HUES48 (cell line): ENCODE measurements around the gene ANKRD40CL.

ENCODE experiments used
- H3K27ac ChIP-seq: one replicate; pipeline ENCODE4 v1.7.0; 2013; ENCODE audit warnings: low read depth, low read length, inconsistent platforms
- H3K27me3 ChIP-seq: 2 replicates; pipeline ENCODE4 v1.6.1; 2013; ENCODE audit warnings: mild to moderate bottlenecking, low read length; ENCODE audit not compliant: control insufficient read depth, insufficient read depth
- H3K36me3 ChIP-seq: 2 replicates; pipeline ENCODE4 v1.6.1; 2013; ENCODE audit warnings: low read length; ENCODE audit not compliant: control insufficient read depth, insufficient read depth
- H3K4me1 ChIP-seq: 2 replicates; pipeline ENCODE4 v1.6.1; 2013; ENCODE audit warnings: mild to moderate bottlenecking, low read length; ENCODE audit not compliant: control insufficient read depth, insufficient read depth
- H3K4me3 ChIP-seq: 2 replicates; pipeline ENCODE4 v1.5.1; 2013; ENCODE audit warnings: mild to moderate bottlenecking, low read depth, low read length
- H3K9ac ChIP-seq: 2 replicates; pipeline ENCODE4 v1.6.1; 2013; ENCODE audit warnings: mild to moderate bottlenecking, low read depth, low read length, moderate library complexity
- H3K9me3 ChIP-seq: 2 replicates; pipeline ENCODE4 v1.6.1; 2013; ENCODE audit warnings: low read length; ENCODE audit not compliant: control insufficient read depth, insufficient read depth

ANKRD40CL gene

GRCh38 chr17:50787106-50787505 is 19.8 kb upstream of the ANKRD40CL start:
- H3K4me1 ChIP-seq: peaks cover 6% of the 10 kb centered on the region; the same call in 1 of the 2 replicates
- H3K9ac ChIP-seq: no peak overlapping the region
- no peaks in the 10 kb centered on the region for H3K36me3 ChIP-seq
- no peak overlapping the region for H3K27ac ChIP-seq
- H3K27me3 ChIP-seq: no peaks in the 10 kb centered on the region
- H3K9me3 ChIP-seq: no peaks in the 10 kb centered on the region
- no peak overlapping the region for H3K4me3 ChIP-seq

- Histone ChIP-seq H3K9ac (no peak overlapping the region), H3K9me3 (no peaks in the 10 kb centered on the region), H3K27me3 (no peaks in the 10 kb centered on the region), H3K4me1 (peaks cover 6% of the 10 kb centered on the region; the same call in 1 of the 2 replicates), H3K27ac (no peak overlapping the region), H3K36me3 (no peaks in the 10 kb centered on the region), H3K4me3 (no peak overlapping the region)
These were observed 18.7 kb upstream of the ANKRD40CL start for GRCh38 chr17:50785946-50786570.

GRCh38 chr17:50785126-50785525 is 17.8 kb upstream of the ANKRD40CL start:
- Histone ChIP-seq H3K4me3 (no peak overlapping the region), H3K9ac (no peak overlapping the region), H3K4me1 (peaks cover 3% of the 10 kb centered on the region; the same call in 1 of the 2 replicates), H3K9me3 (no peaks in the 10 kb centered on the region), H3K27me3 (no peaks in the 10 kb centered on the region), H3K27ac (no peak overlapping the region), H3K36me3 (no peaks in the 10 kb centered on the region)

- Histone ChIP-seq H3K27ac (no peak overlapping the region), H3K36me3 (no peaks in the 10 kb centered on the region), H3K27me3 (no peaks in the 10 kb centered on the region), H3K4me3 (no peak overlapping the region), H3K9me3 (no peaks in the 10 kb centered on the region), H3K9ac (no peak overlapping the region), H3K4me1 (no peaks in the 10 kb centered on the region)
These were observed 16.6 kb upstream of the ANKRD40CL start for GRCh38 chr17:50783905-50784304.

- Histone ChIP-seq H3K9ac (no peak overlapping the region), H3K4me1 (no peaks in the 10 kb centered on the region), H3K27ac (no peak overlapping the region), H3K9me3 (no peaks in the 10 kb centered on the region), H3K27me3 (no peaks in the 10 kb centered on the region), H3K4me3 (no peak overlapping the region), H3K36me3 (no peaks in the 10 kb centered on the region)
These were observed 15.9 kb upstream of the ANKRD40CL start for GRCh38 chr17:50783193-50783660.

GRCh38 chr17:50781167-50781566 is 13.8 kb upstream of the ANKRD40CL start:
- no peak overlapping the region for H3K27ac ChIP-seq
- no peak overlapping the region for H3K9ac ChIP-seq
- H3K27me3 ChIP-seq: no peaks in the 10 kb centered on the region
- no peaks in the 10 kb centered on the region for H3K4me1 ChIP-seq
- no peaks in the 10 kb centered on the region for H3K9me3 ChIP-seq
- H3K36me3 ChIP-seq: no peaks in the 10 kb centered on the region
- no peak overlapping the region for H3K4me3 ChIP-seq

- H3K27ac ChIP-seq: no peak overlapping the region
- H3K4me1 ChIP-seq: no peaks in the 10 kb centered on the region
- no peak overlapping the region for H3K9ac ChIP-seq
- no peaks in the 10 kb centered on the region for H3K27me3 ChIP-seq
- no peaks in the 10 kb centered on the region for H3K9me3 ChIP-seq
- no peaks in the 10 kb centered on the region for H3K36me3 ChIP-seq
- no peak overlapping the region for H3K4me3 ChIP-seq
These were observed 12.5 kb upstream of the ANKRD40CL start for GRCh38 chr17:50779747-50780353.

GRCh38 chr17:50778988-50779387 is 11.7 kb upstream of the ANKRD40CL start:
- no peaks in the 10 kb centered on the region for H3K36me3 ChIP-seq
- H3K27me3 ChIP-seq: no peaks in the 10 kb centered on the region
- H3K4me1 ChIP-seq: no peaks in the 10 kb centered on the region
- H3K9ac ChIP-seq: no peak overlapping the region
- H3K27ac ChIP-seq: no peak overlapping the region
- no peaks in the 10 kb centered on the region for H3K9me3 ChIP-seq
- H3K4me3 ChIP-seq: no peak overlapping the region

- Histone ChIP-seq H3K9ac (no peak overlapping the region), H3K36me3 (no peaks in the 10 kb centered on the region), H3K4me1 (no peaks in the 10 kb centered on the region), H3K9me3 (no peaks in the 10 kb centered on the region), H3K27ac (no peak overlapping the region), H3K27me3 (no peaks in the 10 kb centered on the region), H3K4me3 (no peak overlapping the region)
These were observed 11.2 kb upstream of the ANKRD40CL start for GRCh38 chr17:50778471-50778870.

- no peaks in the 10 kb centered on the region for H3K36me3 ChIP-seq
- no peak overlapping the region for H3K27ac ChIP-seq
- no peaks in the 10 kb centered on the region for H3K4me1 ChIP-seq
- no peak overlapping the region for H3K4me3 ChIP-seq
- H3K27me3 ChIP-seq: no peaks in the 10 kb centered on the region
- no peaks in the 10 kb centered on the region for H3K9me3 ChIP-seq
- H3K9ac ChIP-seq: no peak overlapping the region
These were observed 8.6 kb upstream of the ANKRD40CL start for GRCh38 chr17:50775926-50776325.

- no peaks in the 10 kb centered on the region for H3K4me1 ChIP-seq
- H3K9me3 ChIP-seq: no peaks in the 10 kb centered on the region
- H3K36me3 ChIP-seq: no peaks in the 10 kb centered on the region
These were observed 7.0 kb upstream of the ANKRD40CL start for GRCh38 chr17:50774225-50774803.

More at GRCh38 chr17:50774225-50774803, 7.0 kb upstream of the ANKRD40CL start:
- H3K27ac ChIP-seq: no peak overlapping the region
- no peaks in the 10 kb centered on the region for H3K27me3 ChIP-seq
- no peak overlapping the region for H3K4me3 ChIP-seq
- no peak overlapping the region for H3K9ac ChIP-seq
